ENCODE measurements around the gene ZNF735. TPM values are rescaled to one million over a fixed set of nuclear protein-coding genes. Genes with fewer than 3 reads are reported as not detected.
"Not testable (repeated sequence)": the region's sequence is repeated elsewhere in the genome, so short reads cannot be mapped to it uniquely, and the experiment has no call there.

The ZNF735 gene
- total RNA-seq, 4 donors from 2014 or later: not detected

DNA sequence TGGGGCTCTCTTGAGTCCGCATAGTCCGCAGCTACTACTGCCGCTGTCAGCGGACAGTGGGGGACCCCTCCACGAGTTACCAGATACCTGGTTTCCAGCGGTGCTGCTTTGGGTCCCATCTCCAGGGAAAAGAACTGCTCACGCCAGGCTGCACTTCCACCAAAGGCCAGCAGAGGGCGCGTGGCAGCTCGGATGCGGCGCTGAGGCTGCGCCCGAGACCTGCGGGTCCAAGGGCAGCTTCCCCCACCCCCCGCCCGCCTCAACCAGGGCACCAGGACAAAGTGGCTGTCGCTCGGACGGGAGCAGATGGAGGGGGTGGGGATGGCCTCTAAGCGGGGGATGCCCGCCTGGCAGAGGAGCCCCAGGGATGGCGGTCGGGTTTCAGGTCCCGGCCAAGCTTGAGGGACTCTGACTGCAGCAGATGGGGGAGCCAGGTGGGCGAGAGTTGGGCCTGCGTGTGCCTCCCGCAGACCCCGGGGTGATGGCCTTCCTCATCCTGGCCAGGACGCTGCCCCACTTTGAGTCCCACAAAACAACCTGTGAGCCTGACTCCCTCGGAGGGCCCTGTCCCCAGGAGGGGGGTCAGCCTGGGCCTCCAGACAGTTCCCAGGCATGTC is 23.8 kb upstream of the ZNF735 start:
- TF ChIP-seq, protein P1, sequence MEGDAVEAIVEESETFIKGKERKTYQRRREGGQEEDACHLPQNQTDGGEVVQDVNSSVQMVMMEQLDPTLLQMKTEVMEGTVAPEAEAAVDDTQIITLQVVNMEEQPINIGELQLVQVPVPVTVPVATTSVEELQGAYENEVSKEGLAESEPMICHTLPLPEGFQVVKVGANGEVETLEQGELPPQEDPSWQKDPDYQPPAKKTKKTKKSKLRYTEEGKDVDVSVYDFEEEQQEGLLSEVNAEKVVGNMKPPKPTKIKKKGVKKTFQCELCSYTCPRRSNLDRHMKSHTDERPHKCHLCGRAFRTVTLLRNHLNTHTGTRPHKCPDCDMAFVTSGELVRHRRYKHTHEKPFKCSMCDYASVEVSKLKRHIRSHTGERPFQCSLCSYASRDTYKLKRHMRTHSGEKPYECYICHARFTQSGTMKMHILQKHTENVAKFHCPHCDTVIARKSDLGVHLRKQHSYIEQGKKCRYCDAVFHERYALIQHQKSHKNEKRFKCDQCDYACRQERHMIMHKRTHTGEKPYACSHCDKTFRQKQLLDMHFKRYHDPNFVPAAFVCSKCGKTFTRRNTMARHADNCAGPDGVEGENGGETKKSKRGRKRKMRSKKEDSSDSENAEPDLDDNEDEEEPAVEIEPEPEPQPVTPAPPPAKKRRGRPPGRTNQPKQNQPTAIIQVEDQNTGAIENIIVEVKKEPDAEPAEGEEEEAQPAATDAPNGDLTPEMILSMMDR (IDR thresholded peaks at IDR 0.05): peak in 1 of 3 donors; percentile 8
- DNase-seq (ENCODE audit: low spot score): no peak
- ATAC-seq (ENCODE audit: low FRiP score): no peak

DNA sequence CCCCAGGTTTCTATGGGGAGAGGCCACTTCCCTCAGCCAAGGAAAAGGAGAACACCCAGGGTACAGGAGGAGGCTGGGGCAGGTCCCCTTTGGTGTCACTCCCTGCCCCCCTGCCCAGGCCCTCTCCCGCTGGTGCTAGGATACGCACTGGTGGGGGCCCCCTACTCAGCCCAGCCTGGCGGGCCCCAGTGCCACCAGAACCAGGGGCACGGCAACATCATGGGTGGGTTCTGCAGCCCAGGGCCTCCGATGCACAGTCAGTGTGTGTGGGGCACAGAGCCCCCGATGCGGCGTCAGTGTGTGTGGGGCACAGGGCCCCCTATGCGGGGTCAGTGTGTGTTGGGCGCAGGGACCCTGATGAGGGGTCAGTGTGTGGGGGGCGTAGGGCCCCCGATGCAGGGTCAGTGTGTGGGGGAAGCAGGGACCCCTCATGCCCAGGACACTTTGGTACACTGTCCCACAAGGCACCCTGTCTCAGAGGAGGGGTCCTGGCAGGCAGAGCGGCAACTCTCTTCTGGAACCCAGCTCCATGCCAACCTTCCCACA is 23.1 kb upstream of the ZNF735 start:
- DNase-seq (ENCODE audit: low spot score) (no peak), ATAC-seq (ENCODE audit: low FRiP score) (no peak)
- TF ChIP-seq, protein P1 (IDR thresholded peaks at IDR 0.05): no peak

DNA sequence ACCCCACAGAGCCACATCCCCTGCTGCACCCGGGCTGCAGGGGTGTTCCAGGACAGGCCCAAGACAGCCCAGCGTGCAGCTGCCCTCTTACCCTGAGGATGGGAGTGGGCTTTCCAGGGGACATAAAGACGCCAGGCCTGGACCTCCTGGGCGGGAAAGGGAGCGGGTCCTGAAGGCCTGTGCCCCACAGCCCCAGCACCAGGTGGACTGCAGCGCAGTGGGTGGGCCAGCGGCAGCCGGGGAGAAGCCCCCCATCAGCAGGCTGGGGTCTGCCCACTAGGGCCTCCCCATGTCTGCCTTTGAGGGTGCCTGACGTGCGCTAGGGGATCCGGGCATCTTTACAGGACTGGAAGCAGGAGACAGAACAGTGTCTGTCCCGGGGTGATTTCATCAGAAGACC is 22.6 kb upstream of the ZNF735 start:
- ATAC-seq (ENCODE audit: low FRiP score) (no peak), DNase-seq (ENCODE audit: low spot score) (no peak)
- TF ChIP-seq, protein P1 (IDR thresholded peaks at IDR 0.05): no peak

DNA sequence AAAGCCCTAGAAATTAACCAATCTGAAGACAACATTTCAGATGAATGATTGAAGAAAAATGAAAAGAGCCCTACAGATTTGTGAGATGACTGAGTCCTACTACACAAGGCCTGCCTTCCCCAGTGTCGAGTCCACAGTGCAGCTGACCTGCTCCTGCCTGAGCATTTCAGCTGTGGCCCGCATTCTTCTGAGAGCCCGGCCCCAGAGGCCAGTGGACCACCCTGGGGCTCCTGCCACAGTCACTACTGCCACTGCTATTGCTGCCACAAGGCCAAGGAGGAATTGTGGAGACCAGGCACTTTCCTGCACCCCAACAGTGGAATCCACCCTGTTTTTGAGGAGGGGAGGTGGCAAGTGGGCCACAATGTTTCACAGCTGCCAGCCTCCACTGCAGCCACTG is 19.6 kb upstream of the ZNF735 start:
- ATAC-seq (ENCODE audit: low FRiP score) (no peak), DNase-seq (ENCODE audit: low spot score) (no peak)
- TF ChIP-seq, protein P1 (IDR thresholded peaks at IDR 0.05): no peak

DNA sequence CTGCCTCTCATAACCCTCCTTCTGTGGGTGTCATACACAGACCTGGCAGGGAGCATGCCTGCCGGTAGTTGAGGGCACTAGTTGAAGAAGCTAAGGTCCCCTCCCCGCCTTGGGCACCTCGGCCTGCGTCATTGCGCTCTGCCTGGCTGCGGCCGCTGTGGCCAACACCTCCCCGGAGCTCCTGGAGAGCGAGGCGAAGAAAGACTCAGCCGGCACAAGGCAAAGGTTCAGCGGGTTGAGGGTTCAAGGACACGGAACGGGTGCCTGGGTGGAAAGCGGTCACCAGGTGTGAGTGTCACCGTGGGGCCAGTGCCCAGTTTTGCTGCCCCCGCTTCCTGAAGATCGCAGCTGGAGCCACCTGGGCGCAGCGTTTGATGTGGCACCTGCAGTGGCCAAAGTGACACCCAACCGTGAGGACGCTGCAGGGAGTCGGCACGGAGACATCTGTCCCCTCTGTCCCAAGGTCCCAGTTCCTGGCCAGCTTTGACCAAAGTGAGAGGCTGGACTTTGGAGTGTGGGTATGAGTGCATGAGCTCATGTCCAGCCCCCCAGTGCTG is 14.8 kb upstream of the ZNF735 start:
- TF ChIP-seq, protein P1 (IDR thresholded peaks at IDR 0.05): no peak
- no peak for ATAC-seq (ENCODE audit: low FRiP score)
- no peak for DNase-seq (ENCODE audit: low spot score)

DNA sequence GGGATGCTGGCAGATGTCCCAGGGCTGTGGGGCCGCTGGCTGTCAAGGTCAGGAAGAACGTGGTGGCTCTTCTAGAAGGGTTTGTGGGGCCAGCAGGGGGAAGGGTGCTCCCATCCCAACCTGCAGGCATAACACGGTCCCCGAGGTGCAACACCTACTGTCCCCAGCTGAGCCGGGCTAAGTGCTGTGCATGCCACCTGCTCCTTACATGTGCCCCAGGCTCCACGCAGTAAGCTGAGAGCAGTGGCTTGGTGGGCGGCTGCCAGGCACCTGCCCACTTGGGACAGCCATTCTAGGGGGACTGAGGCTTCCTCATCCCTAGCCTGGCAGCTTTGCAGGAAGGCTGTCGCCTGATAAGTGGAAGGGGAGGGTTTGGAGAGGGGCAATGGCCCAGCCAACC is 14.2 kb upstream of the ZNF735 start:
- TF ChIP-seq, protein P1 (IDR thresholded peaks at IDR 0.05): no peak
- DNase-seq (ENCODE audit: low spot score) (no peak), ATAC-seq (ENCODE audit: low FRiP score) (no peak)

DNA sequence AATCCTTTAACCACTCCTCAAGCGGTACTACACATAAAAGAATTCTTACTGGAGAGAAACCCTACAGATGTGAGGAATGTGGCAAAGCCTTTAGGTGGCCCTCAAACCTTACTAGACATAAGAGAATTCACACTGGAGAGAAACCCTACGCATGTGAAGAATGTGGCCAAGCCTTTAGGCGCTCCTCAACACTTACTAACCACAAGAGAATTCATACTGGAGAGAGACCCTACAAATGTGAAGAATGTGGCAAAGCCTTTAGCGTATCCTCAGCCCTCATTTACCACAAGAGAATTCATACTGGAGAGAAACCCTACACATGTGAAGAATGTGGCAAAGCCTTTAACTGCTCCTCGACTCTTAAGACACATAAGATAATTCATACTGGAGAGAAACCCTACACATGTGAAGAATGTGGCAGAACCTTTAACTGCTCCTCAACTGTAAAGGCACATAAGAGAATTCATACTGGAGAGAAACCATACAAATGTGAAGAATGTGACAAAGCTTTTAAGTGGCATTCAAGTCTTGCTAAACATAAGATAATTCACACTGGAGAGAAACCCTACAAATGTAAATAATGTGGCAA is 12.8 kb downstream of the ZNF735 start:
- not testable (repeated sequence) for ATAC-seq (ENCODE audit: low FRiP score); DNase-seq (ENCODE audit: low spot score)
